Adrenal gland (tissue), 5 donors: ENCODE results near the gene KIF22.
"Not testable (repeated sequence)": the region's sequence is repeated elsewhere in the genome, so short reads cannot be mapped to it uniquely, and the experiment has no call there.

Experiments used
- POLR2A ChIP-seq, 2 donors: fragments of 450-650 bp; IDR thresholded peaks; one replicate each; pipeline ENCODE4 v1.6.1; 2017; ENCODE audit warnings: antibody characterized with exemption in 2 of 2, mild to moderate bottlenecking in 2 of 2, moderate library complexity in 1 of 2
- TF ChIP-seq, protein P1 (sequence below), 6 experiments: fragments of 450-650 bp in 4 of 6; fragments of 200-600 bp in 2 of 6; sonication (generic) in 1 of 6; IDR thresholded peaks; 1 replicate in 5 of 6; 2 replicates in 1 of 6; pipeline versions ENCODE4 v1.5.1 to v1.8.0; 2016 to 2021; ENCODE audit warnings: antibody characterized with exemption in 6 of 6, mild to moderate bottlenecking in 2 of 6, moderate library complexity in 1 of 6
- donor health status: DM: no; HTN: no; CAD: no.

DNA sequence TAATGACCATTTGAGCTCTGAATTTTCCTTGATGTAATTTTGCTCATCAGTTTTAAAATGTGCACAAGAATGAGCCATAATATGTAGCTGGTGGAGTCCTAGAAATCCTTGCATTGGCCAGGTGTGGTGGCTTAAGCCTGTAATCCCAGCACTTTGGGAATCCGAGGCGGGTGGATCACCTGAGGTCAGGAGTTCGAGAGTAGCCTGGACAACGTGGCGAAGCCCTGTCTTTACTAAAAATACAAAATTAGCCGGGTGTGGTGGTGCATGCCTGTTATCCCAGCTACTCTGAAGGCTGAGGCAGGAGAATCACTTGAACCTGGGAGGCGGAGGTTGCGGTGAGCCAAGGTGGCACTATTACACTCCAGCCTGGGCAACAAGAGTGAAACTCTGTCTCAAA, 33.5 kb upstream of the KIF22 start:
- TF ChIP-seq, protein P1, sequence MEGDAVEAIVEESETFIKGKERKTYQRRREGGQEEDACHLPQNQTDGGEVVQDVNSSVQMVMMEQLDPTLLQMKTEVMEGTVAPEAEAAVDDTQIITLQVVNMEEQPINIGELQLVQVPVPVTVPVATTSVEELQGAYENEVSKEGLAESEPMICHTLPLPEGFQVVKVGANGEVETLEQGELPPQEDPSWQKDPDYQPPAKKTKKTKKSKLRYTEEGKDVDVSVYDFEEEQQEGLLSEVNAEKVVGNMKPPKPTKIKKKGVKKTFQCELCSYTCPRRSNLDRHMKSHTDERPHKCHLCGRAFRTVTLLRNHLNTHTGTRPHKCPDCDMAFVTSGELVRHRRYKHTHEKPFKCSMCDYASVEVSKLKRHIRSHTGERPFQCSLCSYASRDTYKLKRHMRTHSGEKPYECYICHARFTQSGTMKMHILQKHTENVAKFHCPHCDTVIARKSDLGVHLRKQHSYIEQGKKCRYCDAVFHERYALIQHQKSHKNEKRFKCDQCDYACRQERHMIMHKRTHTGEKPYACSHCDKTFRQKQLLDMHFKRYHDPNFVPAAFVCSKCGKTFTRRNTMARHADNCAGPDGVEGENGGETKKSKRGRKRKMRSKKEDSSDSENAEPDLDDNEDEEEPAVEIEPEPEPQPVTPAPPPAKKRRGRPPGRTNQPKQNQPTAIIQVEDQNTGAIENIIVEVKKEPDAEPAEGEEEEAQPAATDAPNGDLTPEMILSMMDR (IDR thresholded peaks at IDR 0.05) = not testable (repeated sequence)
- TF ChIP-seq POLR2A (IDR thresholded peaks at IDR 0.05) = not testable (repeated sequence)
